GM21528 (cell line): ENCODE results near the gene GNB1L.
"Not testable (repeated sequence)": the region's sequence is repeated elsewhere in the genome, so short reads cannot be mapped to it uniquely, and the experiment has no call there.

Experiments used
- ATAC-seq: cut with Tn5 transposase; IDR thresholded peaks from one replicate; pipeline ENCODE4 v1.9.1; 2021; ENCODE audit warnings: mild to moderate bottlenecking, moderate library complexity; ENCODE audit not compliant: unreplicated experiment, low FRiP score

The GNB1L gene

DNA sequence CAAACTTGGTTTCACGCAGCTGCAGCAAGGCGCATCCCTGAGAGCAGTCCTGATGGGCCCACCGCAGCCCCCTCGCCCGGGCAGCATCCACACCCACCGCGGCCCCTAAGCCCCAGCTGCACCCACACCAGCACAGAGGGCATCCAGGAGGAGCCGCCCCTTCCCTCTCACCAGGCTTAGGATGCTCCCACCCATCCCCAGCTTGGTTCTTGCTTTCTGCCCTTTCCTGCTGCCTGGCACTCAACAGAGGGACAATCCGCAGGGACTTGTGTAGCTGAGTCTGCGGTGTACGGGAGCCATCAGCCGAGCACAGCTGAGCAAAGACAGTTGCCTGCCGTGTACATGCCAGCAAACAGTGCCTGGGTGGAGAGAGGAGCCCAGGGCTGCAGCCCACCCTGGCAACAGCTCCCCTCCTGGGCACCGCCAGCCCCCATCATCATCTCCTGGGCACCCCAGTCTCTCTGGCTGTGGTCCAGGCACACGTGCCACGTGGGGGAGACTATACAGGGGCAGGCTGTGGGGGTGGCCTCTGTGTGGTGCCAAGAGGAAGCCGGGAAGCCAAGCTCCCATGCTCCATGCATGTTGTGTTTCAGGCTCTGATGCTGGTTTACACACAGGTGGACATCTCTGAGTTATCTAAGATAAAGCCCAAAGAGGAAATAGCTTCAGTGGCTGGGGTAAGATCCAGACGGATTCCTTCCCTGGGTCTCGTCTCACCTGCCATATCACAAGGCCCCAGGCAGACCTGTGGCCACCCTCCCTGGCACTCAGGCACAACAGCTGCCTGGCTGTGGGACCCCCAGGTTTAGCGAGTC, 36.0 kb upstream of the GNB1L start:
- no peak for ATAC-seq

GRCh38 chr22:19889951-19890350, 35.3 kb upstream of the GNB1L start:
- ATAC-seq, result no peak

GRCh38 chr22:19888131-19888746, 33.6 kb upstream of the GNB1L start:
- ATAC-seq, result no peak

DNA sequence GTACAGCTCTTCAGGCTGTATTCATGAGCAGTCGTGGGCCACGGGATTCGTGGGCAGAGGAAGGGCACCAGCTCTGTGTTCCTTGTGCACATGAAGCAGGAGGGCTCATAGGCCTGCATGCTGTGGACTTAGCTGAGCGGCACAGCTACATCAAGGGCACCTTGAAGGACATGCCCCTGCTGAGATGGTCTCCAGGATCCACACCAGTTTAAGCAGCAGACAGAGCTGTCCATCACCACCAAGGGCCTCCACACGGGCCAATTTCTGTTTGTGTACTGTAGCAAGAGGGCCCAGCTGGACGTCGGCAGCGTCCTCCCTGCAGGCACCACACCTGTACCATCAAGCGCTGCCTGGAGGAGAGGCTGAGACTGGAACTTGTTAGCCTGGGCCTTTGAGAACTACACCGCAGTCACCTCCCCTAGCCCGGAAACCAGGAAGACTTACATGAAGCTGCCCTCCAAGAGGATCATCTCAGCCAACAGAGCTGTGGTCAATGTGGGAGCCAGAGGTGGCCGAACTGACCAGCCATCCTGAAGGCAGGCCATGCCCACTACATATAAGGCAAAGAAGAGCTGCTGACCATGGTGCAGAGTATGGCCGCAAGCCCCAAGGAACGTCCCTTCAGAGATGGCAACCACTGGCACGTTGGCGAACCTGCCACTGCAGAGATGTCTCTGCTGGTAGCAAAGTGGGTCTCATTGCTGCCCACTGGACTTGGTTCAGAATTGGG, 32.7 kb upstream of the GNB1L start:
- ATAC-seq, result no peak

DNA sequence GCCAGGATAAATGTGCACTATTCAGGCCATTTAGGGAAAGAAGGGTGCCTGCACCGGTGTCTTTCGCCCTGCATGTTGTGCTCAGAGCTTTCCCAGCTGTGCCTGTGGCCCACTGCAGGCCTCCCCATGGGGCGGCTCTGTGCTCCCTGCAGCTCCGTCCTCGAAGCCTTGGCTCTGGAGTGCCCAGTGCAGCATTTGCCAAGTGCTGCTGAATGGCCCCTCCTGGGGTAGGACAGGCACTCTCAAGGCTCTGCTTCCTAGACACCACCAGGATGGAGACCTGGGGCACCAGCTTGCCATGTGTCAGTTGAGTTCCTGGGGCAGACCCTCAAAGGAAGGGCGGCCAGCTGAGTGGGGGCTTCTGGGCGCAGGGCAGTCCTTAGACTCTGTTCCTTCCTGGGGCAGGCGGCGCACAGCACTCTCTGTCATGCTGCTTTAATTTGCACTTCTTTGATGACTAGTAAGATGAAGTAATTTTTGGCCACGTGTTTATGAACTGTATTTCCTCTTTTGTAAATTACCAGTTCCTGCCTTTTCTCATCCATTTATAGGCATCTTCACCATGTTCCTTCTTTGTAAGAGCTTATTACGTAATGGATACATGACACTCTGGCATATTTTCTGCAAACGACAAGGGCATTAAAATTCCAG, 32.1 kb upstream of the GNB1L start:
- no peak for ATAC-seq

- no peak for ATAC-seq
Observed at GRCh38 chr22:19885841-19886592, 31.3 kb upstream of the GNB1L start.

DNA sequence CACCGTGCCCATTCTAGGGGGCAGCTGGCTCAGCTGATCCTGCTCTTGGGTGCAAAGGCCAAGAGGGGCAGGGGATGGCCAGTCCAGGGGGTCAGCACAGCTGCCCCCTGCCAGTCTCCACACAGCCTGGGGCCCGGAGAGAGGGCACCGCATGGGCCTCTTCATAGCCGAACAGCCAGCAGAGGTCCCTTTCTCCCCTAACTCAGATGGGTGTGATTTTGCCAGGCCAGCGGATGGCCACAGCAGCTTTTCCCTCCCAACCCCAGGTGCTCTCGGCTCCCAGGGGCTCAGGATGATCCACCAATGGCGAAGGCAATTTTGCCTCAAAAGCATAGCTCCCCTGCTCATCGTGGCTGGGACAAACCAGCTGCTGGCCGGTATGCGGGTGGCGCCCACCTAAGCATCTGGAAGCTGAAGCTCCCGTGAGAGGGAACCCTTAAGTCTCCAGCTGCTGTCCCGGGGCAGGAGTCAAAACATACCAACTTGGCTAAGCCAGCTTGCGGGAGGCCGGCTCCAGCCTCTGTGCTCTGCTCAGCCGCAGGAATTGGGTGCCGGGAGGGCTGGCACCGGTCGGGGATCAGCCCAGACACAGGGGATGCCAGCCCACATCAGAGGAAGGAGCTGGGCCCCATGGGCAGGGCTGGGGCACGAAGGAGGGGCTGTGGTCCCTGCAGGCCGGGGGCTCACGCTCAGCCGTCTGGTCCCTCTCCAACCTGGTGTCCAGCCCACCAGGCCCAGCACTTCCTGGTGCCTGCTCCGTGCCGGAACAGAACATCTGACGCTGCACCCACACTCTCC, 30.5 kb upstream of the GNB1L start:
- ATAC-seq, result no peak

- ATAC-seq, result no peak
Observed at GRCh38 chr22:19884161-19884953, 29.7 kb upstream of the GNB1L start.

DNA sequence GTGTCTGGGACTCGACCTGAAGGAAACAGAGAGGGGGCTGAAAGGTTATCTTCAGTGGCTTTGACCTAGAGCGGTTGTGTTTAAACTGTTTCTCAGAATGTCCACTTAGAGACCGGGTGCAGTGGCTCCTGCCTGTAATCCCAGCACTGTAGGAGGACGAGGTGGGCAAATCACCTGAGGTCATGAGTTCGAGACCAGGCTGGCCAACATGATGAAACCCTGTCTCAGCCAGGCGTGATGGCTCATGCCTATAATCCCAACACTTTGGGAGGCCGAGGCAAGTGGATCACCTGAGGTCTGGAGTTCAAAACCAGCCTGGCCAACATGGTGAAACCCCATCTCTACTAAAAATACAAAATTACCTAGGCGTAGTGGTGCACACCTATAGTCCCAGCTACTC, 28.8 kb upstream of the GNB1L start:
- not testable (repeated sequence) for ATAC-seq

GRCh38 chr22:19882446-19883381, 28.0 kb upstream of the GNB1L start:
- no peak for ATAC-seq

DNA sequence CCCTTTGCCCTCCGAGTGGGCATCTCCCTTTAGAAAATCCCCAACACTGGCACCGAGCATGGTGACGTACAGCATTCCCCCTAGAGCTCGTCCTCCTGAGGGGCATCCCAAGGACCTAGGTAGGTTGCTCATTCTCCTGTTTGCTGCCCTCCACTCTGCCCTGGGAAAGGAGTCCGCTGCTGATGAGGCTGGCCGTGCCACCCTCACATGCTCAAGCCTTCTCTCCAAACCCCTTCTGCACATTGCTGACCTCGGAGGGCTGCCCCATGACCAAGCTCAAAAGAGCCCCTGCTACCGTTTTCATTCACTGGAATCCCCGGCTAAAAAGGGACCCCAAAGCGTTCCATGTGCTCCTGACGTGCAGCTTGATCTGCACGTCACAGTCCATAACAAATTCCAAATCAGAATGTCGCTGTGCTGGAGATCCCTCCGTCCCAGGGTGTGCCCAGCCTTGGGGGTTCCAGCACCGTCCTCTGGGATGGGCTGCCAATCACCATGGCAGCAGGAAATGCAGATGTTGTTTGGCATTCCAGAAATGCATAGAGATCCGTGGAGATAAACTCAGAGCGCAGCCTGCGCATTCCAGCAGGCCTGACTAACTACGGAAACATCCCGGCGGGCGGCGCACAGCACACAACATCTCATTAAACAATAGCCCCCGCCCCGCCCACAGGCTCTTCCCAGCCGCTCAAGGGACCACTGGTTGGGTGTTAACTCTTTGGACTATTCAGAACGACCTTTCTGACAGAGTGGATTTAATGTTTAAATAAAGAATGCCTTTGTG, 26.3 kb upstream of the GNB1L start:
- ATAC-seq, result no peak

- ATAC-seq, result no peak
Observed at GRCh38 chr22:19879992-19880785, 25.5 kb upstream of the GNB1L start.

GRCh38 chr22:19879643-19879991, 24.9 kb upstream of the GNB1L start:
- no peak for ATAC-seq

DNA sequence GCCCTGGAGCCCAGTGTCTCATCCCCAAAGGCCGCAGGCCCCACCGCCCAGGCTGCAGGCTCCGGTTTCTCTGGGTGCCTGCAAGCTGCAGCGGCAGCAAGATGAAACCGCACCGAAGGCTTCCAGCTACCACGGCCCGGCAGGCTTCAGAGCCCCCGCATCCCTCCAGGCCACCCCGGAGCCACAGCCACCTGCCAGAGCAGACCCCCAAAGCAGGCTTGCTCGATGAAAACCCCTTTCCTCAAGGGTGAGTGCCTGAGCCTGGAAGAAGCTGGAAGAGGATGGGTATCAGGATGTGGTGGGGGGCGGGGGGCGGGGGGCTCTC, 24.5 kb upstream of the GNB1L start:
- ATAC-seq, result no peak

- no peak for ATAC-seq
Observed at GRCh38 chr22:19878461-19879245, 24.0 kb upstream of the GNB1L start.
